ENCODE results near the gene NRAS.

DNA sequence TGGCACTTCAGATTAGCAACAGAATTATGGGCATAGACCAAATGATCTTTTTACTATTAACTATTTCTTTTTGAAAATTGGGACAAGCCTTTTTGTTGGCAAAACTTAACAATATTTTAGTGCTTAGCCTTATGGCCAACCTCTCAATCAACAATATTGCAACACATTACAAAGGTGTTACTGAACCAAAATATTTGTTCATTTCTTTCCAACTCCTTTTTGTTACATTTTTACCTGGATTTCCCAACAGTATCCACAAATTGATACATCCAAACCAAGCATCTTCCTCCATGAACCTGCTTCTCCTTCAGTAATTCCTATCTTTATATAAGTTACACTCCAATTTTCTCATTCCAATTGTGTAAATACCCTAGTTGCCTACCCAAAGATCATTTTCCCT, 19.8 kb downstream of the NRAS start:
- TF ChIP-seq CTCF (IDR thresholded peaks at IDR 0.05) (no peak), POLR2A (IDR thresholded peaks at IDR 0.05) (no peak)

Data from body of pancreas (tissue), 4 donors.